ENCODE data around the gene AOPEP.

The AOPEP gene

GRCh38 chr9:94868464-94868863 is 142.0 kb downstream of the AOPEP start:
- 100% methylated on average over 1 of the region's 2 CpGs for WGBS (ENCODE audit: insufficient coverage)
- Histone ChIP-seq H3K9me3 (ENCODE audit: control extremely low read depth in 1 of 5, control insufficient read depth in 4 of 5, insufficient read depth in 2 of 5, low read depth in 1 of 5, low read length in 4 of 5) (no peaks in the 10 kb centered on the region), H3K4me3 (ENCODE audit: control insufficient read depth in 1 of 7, extremely low read depth in 1 of 7, insufficient read depth in 4 of 7, low read depth in 2 of 7, low read length in 6 of 7) (no peak overlapping the region), H3K4me1 (ENCODE audit: control extremely low read depth in 1 of 4, control insufficient read depth in 4 of 4, insufficient read depth in 4 of 4, low read length in 3 of 4) (peaks cover 18 to 48% (median 26%) of the 10 kb centered on the region in 4 experiments), H3K27ac (ENCODE audit: insufficient read depth in 1 of 2, low read depth in 1 of 2, low read length in 2 of 2, poor library complexity in 1 of 2, severe bottlenecking in 2 of 2) (no peak overlapping the region), H3K36me3 (ENCODE audit: control insufficient read depth in 4 of 4, insufficient read depth in 4 of 4, low read length in 3 of 4) (no peaks in the 10 kb centered on the region), H3K27me3 (replicated peaks in 2 of 5; ENCODE audit: control insufficient read depth in 4 of 5, insufficient read depth in 5 of 5, low read length in 4 of 5) (no peaks in the 10 kb centered on the region)
- no peak for DNase-seq
- ChIA-PET CTCF (interaction anchor here (1.0 to 1.5 kb wide), 4 partner anchors 12 to 261 kb away, joined by 3 to 4 read pairs (median 3); no protein-coding TSS in a partner anchor), POLR2A (no interaction called here)

DNA sequence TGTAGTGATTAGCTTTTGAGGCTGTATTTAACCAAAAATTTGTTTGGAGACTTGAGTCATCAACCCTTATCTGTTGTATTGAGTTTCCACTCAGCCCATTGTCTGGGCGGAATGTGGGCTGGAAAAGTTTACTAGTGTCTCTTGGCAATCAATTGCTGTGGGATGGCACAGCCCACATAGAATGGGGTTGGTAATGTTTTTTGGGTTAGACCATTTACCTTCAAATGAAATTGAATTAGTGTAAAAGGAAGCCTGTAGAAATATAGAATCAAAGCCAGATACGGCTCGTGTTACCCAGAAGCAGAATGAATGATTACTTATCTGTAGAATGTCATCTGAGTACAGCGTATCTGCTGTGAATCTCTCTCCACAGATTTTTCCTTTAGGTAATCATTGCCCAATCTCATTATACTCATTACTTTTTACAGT is 142.9 kb downstream of the AOPEP start:
- 61% methylated on average over 3 of the region's 4 CpGs for WGBS (ENCODE audit: insufficient coverage)
- POLR2A ChIA-PET: no interaction called here

DNA sequence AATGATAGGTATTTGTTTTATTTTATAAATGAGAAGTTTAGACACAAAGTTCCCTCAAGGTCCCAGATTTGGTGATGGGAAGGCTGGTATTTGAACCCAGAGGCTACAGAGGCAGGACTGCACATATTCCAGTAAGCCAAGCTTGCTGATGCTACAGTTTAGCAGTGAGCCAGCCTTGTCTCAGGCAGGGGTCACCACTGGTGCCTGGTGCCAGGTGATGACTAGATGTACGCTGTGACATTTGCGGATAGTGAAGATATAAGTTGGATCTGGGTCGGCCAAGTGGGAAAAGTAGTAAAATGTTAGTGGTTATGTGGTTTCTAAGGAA is 143.9 kb downstream of the AOPEP start:
- Histone ChIP-seq H3K4me1 (ENCODE audit: control extremely low read depth in 1 of 4, control insufficient read depth in 4 of 4, insufficient read depth in 4 of 4, low read length in 3 of 4) (peaks cover 9 to 35% (median 14%) of the 10 kb centered on the region in 4 experiments), H3K27me3 (replicated peaks in 2 of 5; ENCODE audit: control insufficient read depth in 4 of 5, insufficient read depth in 5 of 5, low read length in 4 of 5) (no peaks in the 10 kb centered on the region), H3K36me3 (ENCODE audit: control insufficient read depth in 4 of 4, insufficient read depth in 4 of 4, low read length in 3 of 4) (no peaks in the 10 kb centered on the region), H3K27ac (ENCODE audit: insufficient read depth in 1 of 2, low read depth in 1 of 2, low read length in 2 of 2, poor library complexity in 1 of 2, severe bottlenecking in 2 of 2) (no peak overlapping the region), H3K4me3 (ENCODE audit: control insufficient read depth in 1 of 7, extremely low read depth in 1 of 7, insufficient read depth in 4 of 7, low read depth in 2 of 7, low read length in 6 of 7) (no peak overlapping the region), H3K9me3 (ENCODE audit: control extremely low read depth in 1 of 5, control insufficient read depth in 4 of 5, insufficient read depth in 2 of 5, low read depth in 1 of 5, low read length in 4 of 5) (no peaks in the 10 kb centered on the region)
- CTCF ChIA-PET: interaction anchor here (0.8 kb wide), 1 partner anchor 9 kb away, joined by 3 read pairs; no protein-coding TSS in a partner anchor
- POLR2A ChIA-PET: interaction anchor here (0.7 to 0.8 kb wide), 2 partner anchors 10 to 43 kb away, joined by 3 to 9 read pairs; no protein-coding TSS in a partner anchor
- 93% methylated on average over 3 of the region's 3 CpGs for WGBS (ENCODE audit: insufficient coverage)
- DNase-seq: no peak

More for the DNA sequence above, 142.9 kb downstream of the AOPEP start:
- no peaks in the 10 kb centered on the region for H3K9me3 ChIP-seq (ENCODE audit: control extremely low read depth in 1 of 5, control insufficient read depth in 4 of 5, insufficient read depth in 2 of 5, low read depth in 1 of 5, low read length in 4 of 5)
- H3K27ac ChIP-seq (ENCODE audit: insufficient read depth in 1 of 2, low read depth in 1 of 2, low read length in 2 of 2, poor library complexity in 1 of 2, severe bottlenecking in 2 of 2): no peak overlapping the region
- no peaks in the 10 kb centered on the region for H3K27me3 ChIP-seq (replicated peaks in 2 of 5; ENCODE audit: control insufficient read depth in 4 of 5, insufficient read depth in 5 of 5, low read length in 4 of 5)
- H3K4me3 ChIP-seq (ENCODE audit: control insufficient read depth in 1 of 7, extremely low read depth in 1 of 7, insufficient read depth in 4 of 7, low read depth in 2 of 7, low read length in 6 of 7): no peak overlapping the region
- CTCF ChIA-PET: interaction anchor here (0.8 to 1.0 kb wide), 2 partner anchors 48 to 75 kb away, joined by 3 read pairs; no protein-coding TSS in a partner anchor
- H3K4me1 ChIP-seq (ENCODE audit: control extremely low read depth in 1 of 4, control insufficient read depth in 4 of 4, insufficient read depth in 4 of 4, low read length in 3 of 4): peaks cover 18 to 39% (median 20%) of the 10 kb centered on the region in 4 experiments
- H3K36me3 ChIP-seq (ENCODE audit: control insufficient read depth in 4 of 4, insufficient read depth in 4 of 4, low read length in 3 of 4): no peaks in the 10 kb centered on the region
- no peak for DNase-seq

GRCh38 chr9:94870793-94871558 is 144.5 kb downstream of the AOPEP start:
- 97% methylated on average over 6 of the region's 8 CpGs for WGBS (ENCODE audit: insufficient coverage)
- no peaks in the 10 kb centered on the region for H3K36me3 ChIP-seq (ENCODE audit: control insufficient read depth in 4 of 4, insufficient read depth in 4 of 4, low read length in 3 of 4)
- DNase-seq: no peak
- no peak overlapping the region for H3K4me3 ChIP-seq (ENCODE audit: control insufficient read depth in 1 of 7, extremely low read depth in 1 of 7, insufficient read depth in 4 of 7, low read depth in 2 of 7, low read length in 6 of 7)
- ChIA-PET CTCF (interaction anchor here (0.7 to 0.8 kb wide), 2 partner anchors 9 to 256 kb away, joined by 3 read pairs; no protein-coding TSS in a partner anchor), POLR2A (interaction anchor here (0.7 kb wide), 1 partner anchor 116 kb away, joined by 7 read pairs; no protein-coding TSS in a partner anchor)
- H3K9me3 ChIP-seq (ENCODE audit: control extremely low read depth in 1 of 5, control insufficient read depth in 4 of 5, insufficient read depth in 2 of 5, low read depth in 1 of 5, low read length in 4 of 5): no peaks in the 10 kb centered on the region
- H3K4me1 ChIP-seq (ENCODE audit: control extremely low read depth in 1 of 4, control insufficient read depth in 4 of 4, insufficient read depth in 4 of 4, low read length in 3 of 4): peaks cover 6 to 30% (median 13%) of the 10 kb centered on the region in 4 experiments
- no peaks in the 10 kb centered on the region for H3K27me3 ChIP-seq (replicated peaks in 2 of 5; ENCODE audit: control insufficient read depth in 4 of 5, insufficient read depth in 5 of 5, low read length in 4 of 5)
- H3K27ac ChIP-seq (ENCODE audit: insufficient read depth in 1 of 2, low read depth in 1 of 2, low read length in 2 of 2, poor library complexity in 1 of 2, severe bottlenecking in 2 of 2): no peak overlapping the region

GRCh38 chr9:94872083-94872833 is 145.8 kb downstream of the AOPEP start:
- Histone ChIP-seq H3K4me1 (ENCODE audit: control extremely low read depth in 1 of 4, control insufficient read depth in 4 of 4, insufficient read depth in 4 of 4, low read length in 3 of 4) (peaks cover 6 to 22% (median 9%) of the 10 kb centered on the region in 4 experiments), H3K4me3 (ENCODE audit: control insufficient read depth in 1 of 7, extremely low read depth in 1 of 7, insufficient read depth in 4 of 7, low read depth in 2 of 7, low read length in 6 of 7) (no peak overlapping the region), H3K27ac (ENCODE audit: insufficient read depth in 1 of 2, low read depth in 1 of 2, low read length in 2 of 2, poor library complexity in 1 of 2, severe bottlenecking in 2 of 2) (no peak overlapping the region), H3K36me3 (ENCODE audit: control insufficient read depth in 4 of 4, insufficient read depth in 4 of 4, low read length in 3 of 4) (no peaks in the 10 kb centered on the region), H3K9me3 (ENCODE audit: control extremely low read depth in 1 of 5, control insufficient read depth in 4 of 5, insufficient read depth in 2 of 5, low read depth in 1 of 5, low read length in 4 of 5) (no peaks in the 10 kb centered on the region), H3K27me3 (replicated peaks in 2 of 5; ENCODE audit: control insufficient read depth in 4 of 5, insufficient read depth in 5 of 5, low read length in 4 of 5) (no peaks in the 10 kb centered on the region)
- ChIA-PET POLR2A (no interaction called here), CTCF (interaction anchor here (0.6 to 1.0 kb wide), 2 partner anchors 9 to 32 kb away, joined by 4 to 6 read pairs; no protein-coding TSS in a partner anchor)
- 97% methylated on average over 11 of the region's 13 CpGs for WGBS (ENCODE audit: insufficient coverage)
- DNase-seq: no peak

- Histone ChIP-seq H3K4me3 (ENCODE audit: control insufficient read depth in 1 of 7, extremely low read depth in 1 of 7, insufficient read depth in 4 of 7, low read depth in 2 of 7, low read length in 6 of 7) (no peak overlapping the region), H3K27ac (ENCODE audit: insufficient read depth in 1 of 2, low read depth in 1 of 2, low read length in 2 of 2, poor library complexity in 1 of 2, severe bottlenecking in 2 of 2) (no peak overlapping the region), H3K36me3 (ENCODE audit: control insufficient read depth in 4 of 4, insufficient read depth in 4 of 4, low read length in 3 of 4) (no peaks in the 10 kb centered on the region), H3K9me3 (ENCODE audit: control extremely low read depth in 1 of 5, control insufficient read depth in 4 of 5, insufficient read depth in 2 of 5, low read depth in 1 of 5, low read length in 4 of 5) (no peaks in the 10 kb centered on the region), H3K27me3 (replicated peaks in 2 of 5; ENCODE audit: control insufficient read depth in 4 of 5, insufficient read depth in 5 of 5, low read length in 4 of 5) (no peaks in the 10 kb centered on the region), H3K4me1 (ENCODE audit: control extremely low read depth in 1 of 4, control insufficient read depth in 4 of 4, insufficient read depth in 4 of 4, low read length in 3 of 4) (peaks cover 2 to 15% (median 6%) of the 10 kb centered on the region in 4 experiments)
- no peak for DNase-seq
- ChIA-PET CTCF (interaction anchor here (1.0 kb wide), 1 partner anchor 9 kb away, joined by 6 read pairs; no protein-coding TSS in a partner anchor), POLR2A (no interaction called here)
- WGBS (ENCODE audit: insufficient coverage): 86% methylated on average over 3 of the region's 3 CpGs
Measured at GRCh38 chr9:94872891-94873511, 146.5 kb downstream of the AOPEP start.
